HG02981 (cell line): ENCODE data around the gene SIAH2.
A peak's percentile ranks its signal among the peaks of the same experiment; 100 is the strongest.

Source experiments
- ATAC-seq: cut with Tn5 transposase; IDR thresholded peaks from one replicate; pipeline ENCODE4 v1.9.1; 2021; ENCODE audit warnings: mild to moderate bottlenecking, moderate library complexity; ENCODE audit not compliant: unreplicated experiment

Gene SIAH2

GRCh38 chr3:150736316-150736719 lies 26.7 kb downstream of the SIAH2 start:
- ATAC-seq = no peak

- no peak for ATAC-seq
These were observed 28.2 kb downstream of the SIAH2 start for GRCh38 chr3:150734795-150735119.

GRCh38 chr3:150733936-150734794 lies 28.8 kb downstream of the SIAH2 start:
- no peak for ATAC-seq

- no peak for ATAC-seq
These were observed 29.5 kb downstream of the SIAH2 start for GRCh38 chr3:150733373-150733935.

GRCh38 chr3:150729682-150730360 lies 33.1 kb downstream of the SIAH2 start:
- ATAC-seq = no peak

GRCh38 chr3:150727653-150728502 lies 35.1 kb downstream of the SIAH2 start:
- no peak for ATAC-seq

GRCh38 chr3:150725548-150725947 lies 37.4 kb downstream of the SIAH2 start:
- no peak for ATAC-seq

GRCh38 chr3:150723946-150724345 lies 39.0 kb downstream of the SIAH2 start:
- ATAC-seq = no peak

GRCh38 chr3:150722267-150722666 lies 40.7 kb downstream of the SIAH2 start:
- ATAC-seq = no peak

- ATAC-seq = no peak
These were observed 41.5 kb downstream of the SIAH2 start for GRCh38 chr3:150721285-150722130.

- ATAC-seq = no peak
These were observed 42.5 kb downstream of the SIAH2 start for GRCh38 chr3:150720444-150720843.

- ATAC-seq = no peak
These were observed 52.9 kb downstream of the SIAH2 start for GRCh38 chr3:150710097-150710496.

- ATAC-seq = peak; percentile 99
These were observed 59.1 kb downstream of the SIAH2 start, which contains the start of gene ERICH6 for GRCh38 chr3:150703756-150704344. TSS of gene ERICH6 (minus strand) at chr3:150703920. CDS start at chr3:150703898, 22 bp downstream.

- peak; percentile 17 for ATAC-seq
These were observed 59.6 kb downstream of the SIAH2 start for GRCh38 chr3:150703299-150703755.

- ATAC-seq = no peak
These were observed 63.8 kb downstream of the SIAH2 start for GRCh38 chr3:150699068-150699639.

- ATAC-seq = no peak
These were observed 65.3 kb downstream of the SIAH2 start for GRCh38 chr3:150697646-150698045.

- ATAC-seq = no peak
These were observed 71.4 kb downstream of the SIAH2 start for GRCh38 chr3:150691414-150692040.
